B cell (primary cell): ENCODE results near the gene NPPC. TPM values are rescaled to one million over a fixed set of nuclear protein-coding genes. Genes with fewer than 3 reads are reported as not detected.

ENCODE experiments used
- ATAC-seq: fragments of 200-7000 bp; cut with Tn5 transposase; one replicate; pipeline ENCODE4 v1.10.0; 2021; ENCODE audit warnings: low read depth, mild to moderate bottlenecking, moderate number of reproducible peaks, moderate library complexity
- CTCF ChIA-PET: fragments of 350-600 bp; sonication (Branson Sonifier 250); formaldehyde crosslinking; loops from one replicate; lab custom pipeline; 2021; ENCODE audit warnings: antibody characterized with exemption, inconsistent platforms; lab: Charles Lee
- POLR2A ChIA-PET: fragments of 350-600 bp; sonication (Branson Sonifier 250); formaldehyde crosslinking; loops from one replicate; lab custom pipeline; 2021; ENCODE audit warnings: antibody characterized with exemption; lab: Charles Lee
- DNase-seq: peaks from one replicate; pipeline ENCODE4 v3.0.0; 2013
- H2AFZ ChIP-seq: 2 replicates; pipeline ENCODE4 v1.6.1; 2012; ENCODE audit warnings: mild to moderate bottlenecking, low read depth, low read length; ENCODE audit not compliant: insufficient read depth, poor library complexity, severe bottlenecking
- H3K27ac ChIP-seq, 2 donors: 1 replicate in 1 of 2; 2 replicates in 1 of 2; pipeline ENCODE4 v1.5.1; 2012 to 2013; ENCODE audit warnings: low read length in 2 of 2, mild to moderate bottlenecking in 2 of 2, moderate library complexity in 1 of 2
- H3K27me3 ChIP-seq, 4 experiments: fragments of 200-600 bp in 1 of 4; sonication (generic) in 1 of 4; replicated peaks in 1 of 4; 1 replicate in 2 of 4; 2 replicates in 2 of 4; pipeline versions ENCODE4 v1.6.1 to v1.7.0; 2013 to 2016; ENCODE audit warnings: low read length in 3 of 4, mild to moderate bottlenecking in 2 of 4, mixed read lengths in 1 of 4, moderate library complexity in 1 of 4; ENCODE audit not compliant: insufficient read depth in 4 of 4, control insufficient read depth in 3 of 4; ENCODE audit errors: control extremely low read depth in 1 of 4
- H3K36me3 ChIP-seq, 2 experiments: replicated peaks in 1 of 2; 1 replicate in 1 of 2; 2 replicates in 1 of 2; pipeline versions ENCODE4 v1.6.1 to v1.7.1; 2013; ENCODE audit warnings: low read length in 1 of 2; ENCODE audit not compliant: insufficient read depth in 2 of 2, control insufficient read depth in 1 of 2; ENCODE audit errors: control extremely low read depth in 1 of 2, extremely low read depth in 1 of 2
- H3K4me1 ChIP-seq, 2 donors: fragments of 200-600 bp in 1 of 2; sonication (generic) in 1 of 2; 1 replicate in 1 of 2; 2 replicates in 1 of 2; pipeline versions ENCODE4 v1.5.1 to v1.6.1; 2013 to 2017; ENCODE audit warnings: low read length in 2 of 2; ENCODE audit not compliant: control insufficient read depth in 2 of 2, insufficient read depth in 2 of 2
- H3K4me2 ChIP-seq: replicated peaks from 2 replicates; pipeline ENCODE3; 2012; ENCODE audit warnings: mild to moderate bottlenecking, low read depth, low read length; ENCODE audit not compliant: poor library complexity, severe bottlenecking
- H3K4me3 ChIP-seq, 5 experiments: fragments of 200-600 bp in 1 of 5; sonication (generic) in 1 of 5; 1 replicate in 3 of 5; 2 replicates in 2 of 5; pipeline versions ENCODE4 v1.5.1 to v1.7.0; 2011 to 2016; ENCODE audit warnings: low read length in 4 of 5, mild to moderate bottlenecking in 4 of 5, low read depth in 2 of 5, control low read depth in 1 of 5, moderate library complexity in 1 of 5; ENCODE audit not compliant: insufficient read depth in 1 of 5; ENCODE audit errors: control extremely low read depth in 1 of 5, extremely low read depth in 1 of 5
- H3K79me2 ChIP-seq: fragments of 200-600 bp; sonication (generic); one replicate; pipeline ENCODE4 v1.6.0; 2016; ENCODE audit warnings: low read length; ENCODE audit not compliant: control insufficient read depth, insufficient read depth
- H3K9ac ChIP-seq: fragments of 200-600 bp; sonication (generic); 2 replicates; pipeline ENCODE4 v1.6.1; 2017; ENCODE audit warnings: mild to moderate bottlenecking, low read length, moderate library complexity
- H3K9me3 ChIP-seq, 3 donors: one replicate each; pipeline versions ENCODE4 v1.6.1 to v1.7.1; 2013; ENCODE audit warnings: low read length in 2 of 3; ENCODE audit not compliant: control insufficient read depth in 2 of 3, insufficient read depth in 1 of 3; ENCODE audit errors: control extremely low read depth in 1 of 3
- H4K20me1 ChIP-seq: 2 replicates; pipeline ENCODE4 v1.6.0; 2012; ENCODE audit warnings: mild to moderate bottlenecking, low read length; ENCODE audit not compliant: insufficient read depth, control insufficient read depth, poor library complexity, severe bottlenecking
- H3K27ac Mint-ChIP-seq: one replicate; pipeline ENCODE4 v1.8.0; 2021; ENCODE audit warnings: mixed read lengths
- H3K27me3 Mint-ChIP-seq: one replicate; pipeline ENCODE4 v1.8.0; 2021; ENCODE audit warnings: mixed read lengths
- H3K4me1 Mint-ChIP-seq: one replicate; pipeline ENCODE4 v1.8.0; 2021; ENCODE audit warnings: mixed read lengths
- H3K4me3 Mint-ChIP-seq: one replicate; pipeline ENCODE4 v1.8.0; 2021; ENCODE audit warnings: mixed read lengths
- H3K9me3 Mint-ChIP-seq: one replicate; pipeline ENCODE4 v1.8.0; 2022; ENCODE audit warnings: mixed read lengths; ENCODE audit not compliant: insufficient read depth
- EZH2 ChIP-seq: IDR thresholded peaks from 2 replicates; pipeline ENCODE4 v1.6.1; 2012; ENCODE audit warnings: borderline replicate concordance, low read depth, mild to moderate bottlenecking, moderate library complexity, low read length; ENCODE audit not compliant: insufficient read depth, poor library complexity, severe bottlenecking
- whole genome bisulfite sequencing: methylation state at CpG from one replicate; pipeline ENCODE4 v1.1.5; 2013; ENCODE audit warnings: missing lambda C conversion rate; ENCODE audit not compliant: insufficient coverage; 5-methylcytosine and 5-hydroxymethylcytosine counted together
- intact Hi-C: fragments of 100-400 bp; cut with micrococcal nuclease; formaldehyde crosslinking; loops from one replicate; pipeline ENCODE4 v1.10.0; 2022
- polyA plus RNA-seq: library from polyadenylated mRNA; depleted of rRNA; stranded (reverse); fragments of >200 nt; gene quantifications from 2 replicates; pipeline ENCODE4 v1.2.3, GENCODE V29; 2012
- total RNA-seq, 2 donors: library from RNA; stranded (reverse); fragments of 120-200 nt in 1 of 2; gene quantifications; 1 replicate in 1 of 2; 2 replicates in 1 of 2; pipeline versions ENCODE4 v1.2.3 to v1.2.4, GENCODE V29; 2013 to 2022
- TF ChIP-seq, protein P1 (sequence below): fragments of 200-600 bp; IDR thresholded peaks from one replicate; pipeline ENCODE4 v1.8.0; 2022; ENCODE audit warnings: antibody characterized with exemption, mild to moderate bottlenecking

The NPPC gene
- total and polyA plus RNA-seq, 2 donors (not counting 1 experiment from before 2014, with no cell fraction given): 0.33 to 0.71 TPM

DNA sequence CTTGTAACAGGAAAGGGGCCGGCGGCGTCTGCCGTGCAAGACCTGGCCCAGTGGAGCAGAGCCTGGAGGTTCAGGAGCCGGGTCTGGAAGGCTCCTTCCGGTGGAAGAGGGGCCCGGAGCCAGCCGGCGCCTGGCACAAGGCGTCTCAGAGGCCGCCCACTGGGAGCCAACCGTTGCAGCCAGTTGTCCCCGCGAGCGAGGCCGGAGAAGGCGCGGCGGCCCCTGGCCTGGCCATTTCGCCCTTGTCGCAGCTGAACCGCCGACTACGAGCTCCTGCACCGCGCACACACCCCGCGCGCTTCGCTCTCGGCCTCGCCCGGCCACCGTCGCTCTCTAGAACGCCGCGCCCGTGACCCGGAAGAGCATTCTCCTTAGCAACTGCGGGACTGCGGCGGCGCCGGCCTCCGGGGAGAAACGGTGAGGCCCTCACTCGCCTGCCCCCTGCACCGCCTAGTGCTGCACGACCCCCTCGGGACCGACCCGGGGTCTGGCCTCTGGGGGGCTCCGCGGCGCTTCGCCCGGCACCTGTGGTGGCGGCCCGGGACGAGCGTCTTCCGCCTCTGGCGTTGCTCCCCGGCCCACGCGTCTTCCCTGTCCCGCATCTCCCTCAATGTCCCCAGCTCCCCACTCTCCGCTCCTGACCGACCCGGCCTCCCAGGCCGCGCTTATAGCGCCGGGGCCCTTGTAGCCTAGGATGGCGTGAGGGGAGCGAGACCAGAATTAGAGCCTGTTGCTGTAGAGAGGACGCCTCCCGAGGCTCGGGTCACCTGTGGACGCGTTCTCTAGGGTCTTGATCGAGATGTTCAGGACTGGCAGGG, 35.4 kb upstream of the NPPC start, which contains the start of gene DIS3L2:
Gene DIS3L2, plus strand, starts transcription at position 365 of the 818 bp plus-strand sequence. CDS start 53,215 bp downstream, outside the sequence.
- Histone ChIP-seq H3K4me1 (peaks cover 5 to 15% of the 10 kb centered on the region in 2 donors), H3K79me2 (peaks cover 40% of the 10 kb centered on the region), H2AFZ (peak within 1 kb of the TSS; percentile 94), H3K4me3 (peak within 1 kb of the TSS; percentile 55 to 96 (median 94)), H3K4me2 (peak within 1 kb of the TSS; percentile 90), H4K20me1 (peaks cover 5% of the 10 kb centered on the region), H3K27me3 (no peaks in the 10 kb centered on the region), H3K9ac (peak within 1 kb of the TSS; percentile 99), H3K36me3 (no peaks in the 10 kb centered on the region), H3K9me3 (no peaks in the 10 kb centered on the region), H3K27ac (peak within 1 kb of the TSS; percentile 62 to 77)
- intact Hi-C loops: no loop called here
- Mint-ChIP-seq H3K9me3 (no peaks in the 10 kb centered on the region), H3K4me1 (peaks cover 33% of the 10 kb centered on the region), H3K27ac (peak within 1 kb of the TSS; percentile 94), H3K4me3 (peak within 1 kb of the TSS; percentile 92), H3K27me3 (no peaks in the 10 kb centered on the region)
- DNase-seq: peak; percentile 87
- under 1% methylated on average over 82 of the region's 83 CpGs for WGBS
- peak; percentile 96 for ATAC-seq
- TF ChIP-seq EZH2: no peak
- TF ChIP-seq, protein P1, sequence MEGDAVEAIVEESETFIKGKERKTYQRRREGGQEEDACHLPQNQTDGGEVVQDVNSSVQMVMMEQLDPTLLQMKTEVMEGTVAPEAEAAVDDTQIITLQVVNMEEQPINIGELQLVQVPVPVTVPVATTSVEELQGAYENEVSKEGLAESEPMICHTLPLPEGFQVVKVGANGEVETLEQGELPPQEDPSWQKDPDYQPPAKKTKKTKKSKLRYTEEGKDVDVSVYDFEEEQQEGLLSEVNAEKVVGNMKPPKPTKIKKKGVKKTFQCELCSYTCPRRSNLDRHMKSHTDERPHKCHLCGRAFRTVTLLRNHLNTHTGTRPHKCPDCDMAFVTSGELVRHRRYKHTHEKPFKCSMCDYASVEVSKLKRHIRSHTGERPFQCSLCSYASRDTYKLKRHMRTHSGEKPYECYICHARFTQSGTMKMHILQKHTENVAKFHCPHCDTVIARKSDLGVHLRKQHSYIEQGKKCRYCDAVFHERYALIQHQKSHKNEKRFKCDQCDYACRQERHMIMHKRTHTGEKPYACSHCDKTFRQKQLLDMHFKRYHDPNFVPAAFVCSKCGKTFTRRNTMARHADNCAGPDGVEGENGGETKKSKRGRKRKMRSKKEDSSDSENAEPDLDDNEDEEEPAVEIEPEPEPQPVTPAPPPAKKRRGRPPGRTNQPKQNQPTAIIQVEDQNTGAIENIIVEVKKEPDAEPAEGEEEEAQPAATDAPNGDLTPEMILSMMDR: no peak
- CTCF ChIA-PET: interaction anchor here (1.2 to 1.4 kb wide), 2 partner anchors 9 to 364 kb away, joined by 3 to 4 read pairs; no protein-coding TSS in a partner anchor
- POLR2A ChIA-PET: interaction anchor here (1.3 kb wide), 1 partner anchor 589 kb away, joined by 3 read pairs; the partner anchor contains the start of genes EIF4E2 and TIGD1
